ENCODE results near the gene OR8B12.

Gene OR8B12

DNA sequence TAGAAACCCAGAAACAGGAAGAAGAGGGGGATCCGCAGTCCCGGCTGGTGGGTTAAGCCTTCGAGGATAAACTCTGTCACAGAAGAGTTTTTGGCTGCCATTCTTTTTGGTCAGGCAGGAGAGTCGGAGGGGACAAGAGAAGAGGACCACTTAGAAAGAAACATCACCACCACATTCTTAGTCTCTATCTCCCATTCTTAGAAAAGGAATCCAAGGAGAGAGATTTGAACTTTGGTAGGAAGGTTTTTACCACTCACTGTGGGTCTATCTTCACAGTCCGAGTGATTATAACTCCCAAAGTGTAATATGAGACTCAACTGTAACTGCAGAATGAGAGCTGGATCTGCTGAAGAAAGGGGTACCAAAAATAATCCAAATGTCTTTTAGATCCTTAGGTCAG, at the start of gene OR8B12:
TSS of gene OR8B12 (minus strand) at position 101 of the 400 bp plus-strand sequence. CDS start at position 101, 0 bp downstream.
- DNase-seq (ENCODE audit: low read depth) = no peak

DNA sequence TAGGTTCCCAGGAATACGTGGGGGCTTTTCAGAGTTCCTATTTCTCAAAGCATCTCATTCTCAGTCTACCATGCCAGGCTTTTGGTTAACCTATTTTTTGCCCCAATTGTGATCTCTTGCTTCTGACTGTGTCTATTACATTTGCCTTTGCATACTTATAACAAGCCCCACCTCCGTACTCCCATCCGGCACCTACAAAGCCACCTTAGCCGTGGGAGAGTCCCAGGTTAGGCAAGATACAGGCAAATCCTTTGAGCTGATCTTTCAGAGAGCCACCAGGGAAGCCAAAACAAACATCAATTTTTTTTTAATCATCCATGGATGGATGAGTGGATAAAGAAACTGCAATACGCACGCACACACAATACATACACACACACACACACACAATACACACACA, 49.2 kb upstream of the OR8B12 start:
- DNase-seq (ENCODE audit: low read depth) = no peak

DNA sequence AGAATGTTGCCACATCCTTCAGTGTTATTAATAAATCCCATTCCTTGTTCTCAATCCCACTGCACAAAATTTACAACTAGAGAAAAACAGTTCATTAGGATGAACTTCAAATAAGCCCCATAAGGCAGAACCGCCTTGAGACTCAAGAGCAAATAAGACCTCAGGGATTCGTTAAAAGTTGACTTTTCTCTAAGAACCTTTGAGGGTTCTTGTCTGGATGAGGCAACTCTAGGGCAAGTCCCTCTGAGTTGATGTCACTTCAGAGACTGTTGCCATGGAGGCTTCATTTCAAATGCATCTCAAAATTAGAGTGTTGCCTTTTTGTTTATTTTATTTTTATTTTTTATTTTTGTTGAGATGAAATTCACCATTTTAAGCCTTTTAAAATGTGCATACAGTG, 48.0 kb upstream of the OR8B12 start:
- no peak for DNase-seq (ENCODE audit: low read depth)

DNA sequence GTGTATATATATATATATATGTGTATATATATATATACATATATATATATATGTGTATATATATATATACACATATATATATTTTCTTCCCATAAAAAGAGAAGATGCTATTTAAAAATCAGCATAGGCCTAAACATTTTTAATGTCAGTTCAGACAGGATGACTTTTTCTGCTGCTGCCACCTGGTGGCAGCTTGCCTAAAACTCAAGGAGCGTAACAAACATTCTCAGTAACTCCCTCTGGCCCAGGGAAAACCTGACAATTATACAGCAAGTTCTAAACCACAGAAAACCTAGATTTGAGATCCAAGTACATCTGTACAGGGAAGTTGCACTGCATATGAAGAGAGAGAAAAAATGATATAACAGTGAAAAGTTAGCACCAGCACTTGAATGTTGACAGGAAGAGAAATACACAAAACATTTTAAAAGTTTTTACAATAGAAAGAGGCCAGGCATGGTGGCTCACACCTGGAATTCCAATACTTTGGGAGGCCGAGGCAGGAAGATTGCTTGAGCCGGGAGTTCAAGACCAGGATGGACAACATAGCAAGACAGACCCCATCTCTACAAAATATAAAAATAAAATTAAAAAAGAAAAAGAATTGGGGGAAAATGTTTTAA, 42.9 kb upstream of the OR8B12 start:
- no peak for DNase-seq (ENCODE audit: low read depth)

- DNase-seq (ENCODE audit: low read depth) = no peak
Measured at GRCh38 chr11:124584681-124585372, 41.4 kb upstream of the OR8B12 start.

- no peak for DNase-seq (ENCODE audit: low read depth)
Measured at GRCh38 chr11:124583781-124584180, 40.3 kb upstream of the OR8B12 start.

- no peak for DNase-seq (ENCODE audit: low read depth)
Measured at GRCh38 chr11:124582565-124582964, 39.1 kb upstream of the OR8B12 start.

- DNase-seq (ENCODE audit: low read depth) = no peak
Measured at GRCh38 chr11:124581817-124582216, 38.4 kb upstream of the OR8B12 start.

DNA sequence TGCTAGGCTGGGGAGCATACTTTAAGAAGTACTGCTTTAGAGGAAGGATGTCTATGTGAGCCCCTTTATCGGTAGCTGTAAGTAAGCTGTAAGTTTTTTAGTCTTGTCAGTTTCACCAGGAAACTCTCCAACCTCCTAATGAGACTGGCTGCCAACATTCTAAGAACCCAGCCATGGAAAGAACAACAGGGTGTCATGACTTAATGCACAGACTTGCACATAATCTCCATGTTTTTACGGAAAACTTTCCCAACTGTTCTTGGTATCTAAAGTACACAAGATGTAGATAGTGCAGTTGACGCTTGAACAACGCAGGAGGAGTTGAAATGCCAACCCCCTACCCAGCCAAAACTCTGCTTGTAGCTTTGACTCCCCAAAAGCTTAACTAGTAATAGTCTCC, 35.3 kb upstream of the OR8B12 start:
- DNase-seq (ENCODE audit: low read depth) = no peak

DNA sequence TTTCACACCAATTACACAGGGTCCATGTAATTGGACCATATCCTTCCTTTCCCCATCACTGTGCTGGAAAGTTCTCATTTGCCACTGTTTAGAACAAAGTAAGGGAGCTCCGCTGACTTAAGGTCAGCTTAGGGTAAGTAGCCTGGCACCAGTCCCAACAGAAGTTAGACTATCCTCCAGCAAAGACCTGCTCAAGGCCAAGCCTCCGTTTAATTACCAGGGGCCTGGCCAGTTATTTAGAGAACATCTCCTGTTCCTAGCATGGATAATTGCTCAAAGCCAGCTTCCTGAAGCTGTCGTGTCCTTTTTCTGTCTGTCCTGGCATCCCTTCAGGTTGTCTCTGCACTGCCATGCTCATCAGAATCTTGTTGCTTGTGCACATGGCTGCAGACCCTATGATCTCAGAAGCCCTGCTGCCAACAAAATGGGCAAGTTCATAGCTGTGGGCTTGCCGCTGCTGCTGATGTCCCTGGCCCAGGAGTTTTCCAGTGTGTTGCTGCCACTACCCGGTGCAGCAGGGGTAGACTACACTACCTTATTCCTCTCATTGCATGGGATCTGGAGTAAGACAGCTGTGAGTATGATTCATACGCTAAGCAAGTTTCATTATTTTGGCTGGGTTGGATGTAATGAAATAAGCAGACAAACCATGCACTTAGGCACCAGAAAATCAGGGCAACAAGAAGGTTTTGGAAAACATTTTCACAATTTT, 34.4 kb upstream of the OR8B12 start:
- DNase-seq (ENCODE audit: low read depth) = no peak

DNA sequence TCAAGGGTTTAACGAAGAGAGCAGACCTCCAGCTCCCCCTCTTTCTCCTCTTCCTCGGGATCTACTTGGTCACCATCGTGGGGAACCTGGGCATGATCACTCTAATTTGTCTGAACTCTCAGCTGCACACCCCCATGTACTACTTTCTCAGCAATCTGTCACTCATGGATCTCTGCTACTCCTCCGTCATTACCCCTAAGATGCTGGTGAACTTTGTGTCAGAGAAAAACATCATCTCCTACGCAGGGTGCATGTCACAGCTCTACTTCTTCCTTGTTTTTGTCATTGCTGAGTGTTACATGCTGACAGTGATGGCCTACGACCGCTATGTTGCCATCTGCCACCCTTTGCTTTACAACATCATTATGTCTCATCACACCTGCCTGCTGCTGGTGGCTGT, 26.7 kb upstream of the OR8B12 start:
- no peak for DNase-seq (ENCODE audit: low read depth)

GRCh38 chr11:124569697-124570096, 26.2 kb upstream of the OR8B12 start, which contains the start of gene OR8A1:
OR8A1 (plus strand) TSS chr11:124569997; CDS start chr11:124570120, 123 bp downstream.
- DNase-seq (ENCODE audit: low read depth) = no peak

DNA sequence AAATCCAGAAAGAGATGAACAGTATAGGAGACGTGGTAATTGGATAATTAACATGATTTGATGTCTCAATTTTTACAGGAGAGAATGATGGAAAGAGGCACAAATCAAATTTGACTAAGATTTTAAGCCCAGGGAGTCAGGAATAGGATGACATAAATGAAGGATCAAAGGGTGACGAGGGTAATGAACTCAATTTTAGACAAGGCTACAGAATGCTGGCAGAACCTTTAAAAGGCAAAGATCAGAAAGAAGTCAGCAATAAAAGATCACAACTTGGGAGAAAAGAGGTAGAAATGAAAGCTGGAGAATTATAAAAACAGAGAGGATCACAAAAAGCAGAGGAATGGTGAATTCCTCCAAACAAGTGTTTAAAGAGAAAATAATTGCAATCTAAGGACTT, 13.4 kb upstream of the OR8B12 start:
- no peak for DNase-seq (ENCODE audit: low read depth)

DNA sequence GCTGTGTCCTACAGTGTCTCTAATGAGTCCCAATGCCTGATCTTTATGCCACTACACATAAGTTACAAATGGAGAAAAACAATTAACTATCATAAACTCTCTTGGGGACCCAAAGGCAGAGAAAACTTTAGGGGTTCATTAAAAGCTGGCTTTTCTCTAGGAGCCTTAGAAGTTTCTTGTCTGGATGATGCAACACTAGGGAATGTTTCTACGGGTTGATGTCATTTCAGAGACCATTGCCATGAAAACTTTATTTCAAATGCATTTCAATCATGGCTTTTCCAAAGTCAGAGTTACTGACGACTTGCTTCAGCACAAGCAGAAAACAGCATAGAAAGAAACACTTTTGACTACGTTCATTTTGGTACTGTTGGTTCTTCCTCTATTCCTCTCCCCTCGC, 8.5 kb upstream of the OR8B12 start:
- no peak for DNase-seq (ENCODE audit: low read depth)

- no peak for DNase-seq (ENCODE audit: low read depth)
Measured at GRCh38 chr11:124551189-124551588, 7.7 kb upstream of the OR8B12 start.

- DNase-seq (ENCODE audit: low read depth) = no peak
Measured at GRCh38 chr11:124543145-124543544, 309 bp downstream of the OR8B12 start.

GRCh38 chr11:124541204-124541603, 2.2 kb downstream of the OR8B12 start:
- no peak for DNase-seq (ENCODE audit: low read depth)

DNA sequence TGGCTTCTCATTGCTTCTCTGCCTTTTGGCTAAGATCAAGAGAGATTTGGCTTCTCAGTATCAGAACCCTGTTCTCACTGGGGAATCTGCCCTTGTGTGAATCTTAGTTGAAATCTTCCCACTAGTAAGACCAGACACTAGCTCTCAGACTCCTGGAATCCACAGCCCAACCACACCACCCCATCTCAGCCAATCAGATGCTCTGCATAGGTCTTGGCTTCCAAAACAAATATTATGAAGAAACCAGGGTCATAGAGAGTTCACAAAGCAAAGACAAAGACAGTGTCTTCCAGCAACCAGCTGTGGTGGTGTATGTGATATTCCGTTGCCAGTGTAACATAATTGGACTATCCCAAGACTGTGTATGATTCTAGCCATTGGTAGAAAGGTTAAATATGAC, 5.4 kb downstream of the OR8B12 start:
- no peak for DNase-seq (ENCODE audit: low read depth)

GRCh38 chr11:124536520-124536919, 6.9 kb downstream of the OR8B12 start:
- no peak for DNase-seq (ENCODE audit: low read depth)

DNA sequence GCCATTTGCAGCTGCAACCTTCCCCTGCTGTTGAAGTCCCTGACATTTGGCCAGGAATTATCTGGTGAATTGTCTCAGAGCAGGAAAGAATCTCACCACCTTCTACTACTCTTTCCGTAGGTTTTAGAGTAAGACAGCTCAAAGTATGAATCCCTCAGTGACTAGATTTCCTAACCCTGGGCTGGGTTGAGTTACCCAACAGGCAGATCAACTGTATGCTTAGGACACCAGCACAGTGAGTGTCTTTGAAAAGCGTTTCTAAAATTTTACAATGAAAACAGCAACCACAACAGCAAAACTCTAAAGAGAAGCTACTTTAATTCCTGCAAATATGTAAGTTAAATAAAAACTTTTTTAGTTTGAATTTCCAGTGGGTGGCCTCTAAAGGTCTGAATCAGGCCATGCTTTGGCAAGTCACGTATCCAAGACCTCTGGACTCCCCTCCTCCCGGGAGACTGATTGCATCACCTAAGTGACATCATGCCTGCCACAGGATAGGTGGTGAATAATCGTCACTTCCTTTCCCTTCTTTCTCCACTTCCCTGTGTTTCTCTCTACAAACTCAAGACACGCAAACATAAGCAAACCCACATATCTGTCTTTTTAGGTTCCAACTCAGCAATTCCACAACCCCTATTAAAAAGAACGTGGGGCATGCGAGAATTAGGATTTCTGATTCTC, 7.8 kb downstream of the OR8B12 start:
- DNase-seq (ENCODE audit: low read depth) = no peak

DNA sequence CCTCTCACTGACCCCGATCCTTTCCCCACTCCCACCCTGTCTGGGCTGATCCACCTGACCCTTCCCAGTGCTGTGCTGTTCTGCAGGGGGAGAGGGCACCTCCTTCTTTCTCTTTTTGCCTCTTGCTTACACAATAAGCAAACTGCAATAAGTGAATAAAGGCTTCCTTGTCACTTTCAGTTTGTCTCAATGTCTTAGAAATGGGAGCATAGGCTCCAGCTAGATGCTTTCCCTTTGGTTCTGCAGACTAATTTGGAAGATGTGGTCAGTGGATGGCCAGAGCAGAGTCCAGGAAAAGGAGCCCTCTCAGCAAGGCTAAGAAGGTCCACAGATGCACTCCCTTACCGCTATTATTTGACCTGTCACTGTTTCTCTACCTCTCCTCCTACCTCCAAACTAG, 9.4 kb downstream of the OR8B12 start:
- DNase-seq (ENCODE audit: low read depth) = no peak

- DNase-seq (ENCODE audit: low read depth) = no peak
Measured at GRCh38 chr11:124533626-124534025, 9.8 kb downstream of the OR8B12 start.

DNA sequence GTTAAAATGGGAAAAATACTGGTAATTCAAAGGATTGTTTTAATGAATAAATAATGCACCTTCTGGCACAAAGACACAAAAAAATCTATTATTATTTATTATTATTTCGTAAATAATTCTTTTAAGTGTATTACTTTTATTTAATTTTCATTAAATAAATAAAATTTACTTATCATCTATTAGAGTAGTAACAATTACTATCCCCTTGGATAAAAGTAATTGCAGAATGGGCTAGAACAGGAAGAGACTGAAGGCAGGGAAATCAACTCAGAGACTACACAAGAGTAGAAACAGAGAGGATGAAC, 23.0 kb downstream of the OR8B12 start:
- no peak for DNase-seq (ENCODE audit: low read depth)

All from stimulated activated CD8-positive, alpha-beta memory T cell treated with anti-CD3 and anti-CD28 coated beads, Interleukin-12 subunit alpha, Interleukin-12 subunit beta, amount 100 ng/mL, for 4 hours (primary cell).